Neural cell (in vitro differentiated cells): Measurements from ENCODE around the gene FZD10.

Source experiments
- CTCF ChIP-seq: fragments of 450-650 bp; IDR thresholded peaks from 2 replicates; pipeline ENCODE4 v1.5.1; 2014; ENCODE audit warnings: antibody characterized with exemption, mild to moderate bottlenecking, moderate library complexity; ENCODE audit not compliant: poor library complexity, severe bottlenecking
- EP300 ChIP-seq: fragments of 450-650 bp; conservative IDR thresholded peaks from 2 replicates; pipeline ENCODE4 v1.6.1; 2014; ENCODE audit warnings: antibody characterized with exemption, mild to moderate bottlenecking, moderate library complexity; ENCODE audit not compliant: poor library complexity, severe bottlenecking
- EZH2 ChIP-seq: fragments of 200-600, 300-800 bp; shearing (Covaris generic), sonication (generic); IDR thresholded peaks from 2 replicates; pipeline ENCODE4 v1.6.1; 2014; ENCODE audit warnings: antibody characterized with exemption, low read length, borderline replicate concordance, mild to moderate bottlenecking; ENCODE audit not compliant: insufficient read depth, poor library complexity, severe bottlenecking
- MXI1 ChIP-seq: fragments of 450-650 bp; conservative IDR thresholded peaks from 2 replicates; pipeline ENCODE4 v1.6.1; 2014; ENCODE audit warnings: antibody characterized with exemption, mild to moderate bottlenecking; ENCODE audit not compliant: poor library complexity, severe bottlenecking
- POLR2AphosphoS5 ChIP-seq: IDR thresholded peaks from 2 replicates; pipeline ENCODE4 v1.6.1; 2012
- RAD21 ChIP-seq: fragments of 450-650 bp; conservative IDR thresholded peaks from 2 replicates; pipeline ENCODE4 v1.6.1; 2014; ENCODE audit warnings: antibody characterized with exemption, mild to moderate bottlenecking, moderate library complexity
- REST ChIP-seq: IDR thresholded peaks from 2 replicates; pipeline ENCODE4 v1.6.1; 2012; ENCODE audit warnings: borderline replicate concordance
- SMC3 ChIP-seq: fragments of 450-650 bp; conservative IDR thresholded peaks from 2 replicates; pipeline ENCODE4 v1.6.1; 2014; ENCODE audit warnings: antibody characterized with exemption, mild to moderate bottlenecking, moderate library complexity; ENCODE audit not compliant: poor library complexity

GRCh38 chr12:130126023-130126432 is 36.2 kb upstream of the FZD10 start:
- TF ChIP-seq EZH2 (no peak), CTCF (no peak), REST (no peak), EP300 (no peak), POLR2AphosphoS5 (no peak), RAD21 (no peak), MXI1 (no peak), SMC3 (no peak)
